A549 treated with Hydrocortisone at 1 μM for 4 hours (cell line): Measurements from ENCODE around the gene IFNL4. TPM values are rescaled to one million over a fixed set of nuclear protein-coding genes. Genes with fewer than 3 reads are reported as not detected.

Experiments used
- total RNA-seq: library from RNA; stranded (reverse); fragments of 200-300 nt; extraction: Qiagen RNA extraction; gene quantifications from 5 replicates; pipeline ENCODE4 v1.2.3, GENCODE V29; 2022

Gene IFNL4
- not detected in 5 replicates for total RNA-seq

DNA sequence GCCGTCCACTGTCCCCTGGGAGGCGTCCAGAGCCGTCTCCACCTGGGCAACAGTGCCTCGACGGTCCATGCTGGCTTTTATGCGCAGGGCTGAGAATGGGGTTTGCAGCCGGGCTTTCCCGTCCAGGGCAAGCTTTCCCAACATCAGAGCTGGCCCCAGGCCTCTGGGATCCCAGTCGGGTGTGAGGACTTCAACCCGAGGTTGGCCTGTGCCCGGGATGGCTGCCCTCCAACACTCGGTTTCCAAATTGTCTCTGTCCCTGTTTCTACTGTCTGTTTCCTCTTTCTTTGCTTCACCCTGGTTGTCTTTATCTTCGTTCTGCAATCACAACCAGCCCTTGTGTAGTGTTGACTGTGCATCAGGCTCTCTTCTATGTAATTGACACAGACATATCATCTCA is at the start of gene IFNL4:
IFNL4 (minus strand) TSS at position 51 of the 400 bp plus-strand sequence.

DNA sequence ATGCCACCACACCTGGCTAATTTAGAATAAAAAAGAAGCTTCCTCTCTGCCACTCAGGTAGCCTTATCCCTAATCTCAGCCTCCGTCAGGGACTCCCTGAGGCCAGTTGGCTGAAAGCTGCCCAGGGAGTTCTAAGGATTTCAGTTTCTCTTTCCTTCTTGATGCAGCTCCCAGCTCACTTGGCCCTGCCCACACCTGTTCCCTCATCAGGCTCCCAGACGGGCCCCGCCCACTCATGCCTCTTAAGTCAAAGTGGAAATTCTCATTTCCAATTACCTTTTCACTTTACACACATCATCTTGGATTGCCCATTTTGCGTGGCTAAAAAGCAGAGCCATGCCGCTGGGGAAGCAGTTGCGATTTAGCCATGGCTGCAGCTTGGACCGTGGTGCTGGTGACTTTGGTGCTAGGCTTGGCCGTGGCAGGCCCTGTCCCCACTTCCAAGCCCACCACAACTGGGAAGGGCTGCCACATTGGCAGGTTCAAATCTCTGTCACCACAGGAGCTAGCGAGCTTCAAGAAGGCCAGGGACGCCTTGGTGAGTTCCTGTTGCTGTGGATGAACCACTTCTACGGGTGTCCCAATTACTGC is 47.5 kb upstream of the IFNL4 start, which contains the start of gene IFNL1:
IFNL1 (plus strand) TSS at position 353 of the 591 bp plus-strand sequence; CDS start at position 368, 15 bp downstream.

DNA sequence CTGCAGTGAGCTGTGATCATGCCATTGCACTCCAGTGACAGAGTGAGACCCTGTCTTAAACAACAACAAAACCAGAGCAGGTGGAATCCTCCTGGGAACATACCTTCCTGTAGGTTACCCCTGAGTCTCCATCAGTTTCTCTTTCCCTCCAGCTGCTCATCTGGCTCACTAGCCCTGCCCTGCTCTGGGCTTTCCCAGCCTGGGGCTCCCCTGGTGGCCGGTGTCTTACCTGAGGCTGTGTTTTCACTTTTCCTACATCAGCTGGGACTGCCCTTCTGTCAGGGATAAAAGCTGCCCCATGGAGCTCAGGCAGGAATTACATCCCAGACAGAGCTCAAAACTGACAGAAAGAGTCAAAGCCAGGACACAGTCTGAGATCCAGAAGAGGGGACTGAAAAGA is 19.4 kb upstream of the IFNL4 start, which contains the start of gene IFNL2:
IFNL2 (plus strand) TSS at position 312 of the 400 bp plus-strand sequence. CDS start 173 bp downstream, outside the sequence.

DNA sequence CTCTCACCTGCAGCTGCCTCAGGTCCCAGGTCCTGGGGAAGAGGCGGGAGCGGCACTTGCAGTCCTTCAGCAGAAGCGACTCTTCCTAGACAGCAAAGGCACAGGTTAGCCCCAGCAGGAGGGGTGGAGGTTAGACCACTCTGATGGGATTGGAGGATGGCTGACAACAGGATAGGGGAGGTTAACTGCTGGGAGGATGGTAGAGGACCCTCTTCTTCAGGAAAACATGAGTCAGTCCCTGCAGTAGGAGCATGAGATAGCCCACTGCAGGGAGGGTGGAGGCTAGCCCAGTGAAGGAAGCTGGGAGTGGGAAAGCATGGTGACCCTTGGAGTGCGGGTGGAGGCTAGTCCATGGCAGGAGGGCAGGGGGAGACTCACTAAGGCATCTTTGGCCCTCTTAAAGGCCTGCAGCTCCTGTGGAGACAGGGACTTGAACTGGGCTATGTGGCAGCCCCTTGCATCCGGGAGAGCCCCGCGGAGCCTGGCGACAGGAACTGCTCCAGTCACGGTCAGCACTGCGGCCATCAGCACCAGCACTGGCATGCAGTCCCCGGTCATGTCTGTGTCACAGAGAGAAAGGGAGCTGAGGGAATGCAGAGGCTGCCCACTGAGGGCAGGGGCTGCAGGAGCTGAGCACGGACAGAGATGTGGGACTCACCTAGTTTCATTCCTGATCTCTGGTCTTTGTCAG is 4.1 kb downstream of the IFNL4 start, which contains the start of gene IFNL3:
IFNL3 (minus strand) TSS at position 597 of the 691 bp plus-strand sequence; CDS start at position 558, 39 bp downstream.

DNA sequence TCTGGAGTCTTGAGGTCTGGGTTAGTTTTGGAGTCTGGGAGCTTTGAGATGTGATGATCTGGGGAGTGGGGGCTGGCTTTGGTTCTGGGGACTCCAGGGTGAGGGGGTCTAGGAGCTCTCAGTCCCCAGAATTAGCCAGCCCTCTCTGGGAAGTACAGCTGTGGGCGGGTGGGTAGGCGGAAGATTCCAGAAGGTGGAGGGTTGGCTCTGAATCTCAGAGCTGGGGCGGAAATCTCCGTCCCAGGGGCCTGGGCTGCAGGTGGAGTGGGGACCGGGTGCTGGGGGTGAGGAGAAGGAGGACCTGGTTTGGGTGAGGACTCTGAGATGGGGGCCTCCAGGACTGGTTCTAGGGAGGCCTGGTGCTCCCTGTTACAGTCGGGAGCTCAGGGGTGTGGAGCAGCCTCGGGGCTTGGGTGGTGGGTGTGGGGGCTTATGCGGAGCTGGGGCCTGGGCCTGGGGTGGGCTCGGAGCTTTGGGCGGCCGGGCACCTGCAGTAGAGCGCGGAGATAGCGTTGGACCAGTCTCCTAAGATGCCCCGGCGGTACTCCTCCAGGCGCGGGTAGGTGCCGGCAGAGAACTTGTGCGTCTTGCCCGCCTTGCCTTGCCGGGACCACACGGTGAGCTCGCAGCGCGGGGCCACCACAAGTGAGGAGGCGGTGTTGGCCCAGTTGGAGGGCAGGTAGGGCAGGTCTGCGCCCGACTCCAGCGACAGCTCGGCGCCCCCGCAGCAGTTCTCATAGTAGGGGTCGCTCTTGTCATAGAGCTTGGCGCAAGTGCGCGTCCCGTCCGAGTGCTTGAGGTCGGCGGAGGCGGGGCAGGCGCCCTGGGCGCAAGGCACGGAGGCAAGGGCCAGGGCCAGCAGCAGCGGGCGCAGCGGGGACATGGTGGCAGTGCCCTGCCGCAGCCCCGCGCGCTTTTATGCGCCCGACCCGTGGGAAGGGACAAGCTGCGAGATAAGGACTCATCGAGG is 45.0 kb downstream of the IFNL4 start, which contains the start of gene SYCN:
SYCN (minus strand) TSS at position 892 of the 970 bp plus-strand sequence; CDS start at position 883, 9 bp downstream.

DNA sequence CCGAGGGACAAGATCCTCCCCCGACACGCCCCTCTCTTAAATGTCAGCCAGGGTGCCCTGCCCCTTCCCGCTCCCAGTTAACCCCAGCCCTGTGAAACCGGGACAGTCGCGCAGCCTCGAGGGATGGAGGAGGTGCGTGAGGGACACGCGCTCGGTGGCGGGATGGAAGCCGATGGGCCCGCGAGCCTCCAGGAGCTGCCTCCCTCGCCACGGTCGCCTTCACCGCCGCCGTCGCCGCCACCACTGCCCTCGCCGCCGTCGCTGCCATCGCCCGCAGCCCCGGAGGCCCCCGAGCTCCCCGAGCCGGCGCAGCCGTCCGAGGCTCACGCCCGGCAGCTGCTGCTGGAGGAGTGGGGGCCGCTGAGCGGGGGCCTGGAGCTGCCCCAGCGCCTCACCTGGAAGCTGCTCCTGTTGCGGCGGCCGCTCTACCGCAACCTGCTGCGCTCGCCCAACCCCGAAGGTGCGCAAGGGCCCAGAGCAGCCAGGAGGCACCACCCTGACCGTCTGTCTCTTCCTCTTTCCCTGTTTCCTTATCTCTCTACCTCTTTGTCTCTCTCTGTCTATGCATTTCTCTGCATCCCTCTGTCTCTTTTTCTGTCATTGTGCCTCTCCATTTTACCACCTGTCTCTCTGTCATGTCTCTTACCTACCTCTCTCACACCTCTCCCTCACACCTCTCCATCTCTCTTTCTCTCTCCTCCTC is 51.6 kb downstream of the IFNL4 start, which contains the start of gene NCCRP1:
NCCRP1 (plus strand) TSS at position 105 of the 703 bp plus-strand sequence; CDS start at position 124, 19 bp downstream.

Other genes with a start within 250 kb of the IFNL4 start
- gene FBXO27, start 216.3 kb downstream of the IFNL4 start, total RNA-seq: 2.6 to 5.6 TPM (median 3.8 TPM) in 5 replicates
- 0.05 to 0.25 TPM (median 0.07 TPM) in 5 replicates for gene ACP7, start 164.5 kb downstream of the IFNL4 start, total RNA-seq
- 82.4 to 113 TPM (median 102 TPM) in 5 replicates for gene PAK4, start 123.1 kb downstream of the IFNL4 start, total RNA-seq
- 1.3 to 1.9 TPM (median 1.5 TPM) in 5 replicates for gene NCCRP1, start 51.9 kb downstream of the IFNL4 start, total RNA-seq
- not detected in 5 replicates for gene SYCN, start 44.6 kb downstream of the IFNL4 start, total RNA-seq
- gene IFNL3, start 3.9 kb downstream of the IFNL4 start, total RNA-seq: not detected in 5 replicates
- gene IFNL2, start 19.5 kb upstream of the IFNL4 start, total RNA-seq: not detected in 5 replicates
- 0.10 to 0.33 TPM (median 0.13 TPM) in 4 of 5 replicates, not detected in the other for gene IFNL1, start 47.6 kb upstream of the IFNL4 start, total RNA-seq
- 7.5 to 10.4 TPM (median 8.6 TPM) in 5 replicates for gene LRFN1, start 72.0 kb upstream of the IFNL4 start, total RNA-seq
- 0.22 to 1.0 TPM (median 0.43 TPM) in 5 replicates for gene GMFG, start 87.2 kb upstream of the IFNL4 start, total RNA-seq
- gene SAMD4B, start 93.6 kb upstream of the IFNL4 start, total RNA-seq: 142 to 170 TPM (median 168 TPM) in 5 replicates
- gene PAF1, start 142.2 kb upstream of the IFNL4 start, total RNA-seq: 71.5 to 77.5 TPM (median 74.2 TPM) in 5 replicates
- gene MED29, start 142.5 kb upstream of the IFNL4 start, total RNA-seq: 70.9 to 84.3 TPM (median 75.6 TPM) in 5 replicates
- gene ZFP36, start 158.0 kb upstream of the IFNL4 start, total RNA-seq: 156 to 252 TPM (median 234 TPM) in 5 replicates
- 70.4 to 114 TPM (median 105 TPM) in 5 replicates for gene PLEKHG2, start 163.8 kb upstream of the IFNL4 start, total RNA-seq
- 5,962 to 7,653 TPM (median 7,420 TPM) in 5 replicates for gene RPS16, start 187.1 kb upstream of the IFNL4 start, total RNA-seq
- 175 to 199 TPM (median 183 TPM) in 5 replicates for gene SUPT5H, start 196.7 kb upstream of the IFNL4 start, total RNA-seq
- gene TIMM50, start 232.0 kb upstream of the IFNL4 start, total RNA-seq: 170 to 223 TPM (median 212 TPM) in 5 replicates